NOMO-1 treated with dmso at 0.1 percent for 144 hours (cell line): ENCODE data around the gene NEDD4.
"Not testable (repeated sequence)": the region's sequence is repeated elsewhere in the genome, so short reads cannot be mapped to it uniquely, and the experiment has no call there.

Experiments
- DNase-seq: peaks from one replicate; lab custom pipeline; 2025; ENCODE audit not compliant: unreplicated experiment; lab: John Stamatoyannopoulos, UW

Gene NEDD4

GRCh38 chr15:56006371-56006770, 13.0 kb upstream of the NEDD4 start:
- DNase-seq: not testable (repeated sequence)

GRCh38 chr15:56004281-56004680, 10.9 kb upstream of the NEDD4 start:
- not testable (repeated sequence) for DNase-seq

GRCh38 chr15:56003777-56004176, 10.4 kb upstream of the NEDD4 start:
- DNase-seq: not testable (repeated sequence)

- not testable (repeated sequence) for DNase-seq
Measured at GRCh38 chr15:56003277-56003676, 9.9 kb upstream of the NEDD4 start.

GRCh38 chr15:56001471-56002078, 8.2 kb upstream of the NEDD4 start:
- DNase-seq: no peak

- no peak for DNase-seq
Measured at GRCh38 chr15:55999658-56000057, 6.2 kb upstream of the NEDD4 start.

GRCh38 chr15:55998478-55998877, 5.1 kb upstream of the NEDD4 start:
- DNase-seq: no peak

- no peak for DNase-seq
Measured at GRCh38 chr15:55993804-55994560, 570 bp upstream of the NEDD4 start.

GRCh38 chr15:55992769-55993110, 672 bp downstream of the NEDD4 start:
- no peak for DNase-seq

GRCh38 chr15:55991802-55992768, 1.3 kb downstream of the NEDD4 start:
- DNase-seq: no peak

- no peak for DNase-seq
Measured at GRCh38 chr15:55990998-55991397, 2.4 kb downstream of the NEDD4 start.

- DNase-seq: no peak
Measured at GRCh38 chr15:55990516-55990915, 2.9 kb downstream of the NEDD4 start.

- no peak for DNase-seq
Measured at GRCh38 chr15:55989383-55989782, 4.0 kb downstream of the NEDD4 start.

- DNase-seq: no peak
Measured at GRCh38 chr15:55981582-55982249, 11.7 kb downstream of the NEDD4 start.

GRCh38 chr15:55980511-55980910, 12.9 kb downstream of the NEDD4 start:
- no peak for DNase-seq

- no peak for DNase-seq
Measured at GRCh38 chr15:55977231-55977630, 16.2 kb downstream of the NEDD4 start.

GRCh38 chr15:55970286-55970685, 23.1 kb downstream of the NEDD4 start:
- no peak for DNase-seq

GRCh38 chr15:55969582-55969981, 23.8 kb downstream of the NEDD4 start:
- no peak for DNase-seq

GRCh38 chr15:55968923-55969322, 24.5 kb downstream of the NEDD4 start:
- DNase-seq: no peak

- no peak for DNase-seq
Measured at GRCh38 chr15:55965091-55965490, 28.3 kb downstream of the NEDD4 start.

GRCh38 chr15:55960946-55961345, 32.5 kb downstream of the NEDD4 start:
- DNase-seq: no peak
